Measurements from ENCODE around the gene ACTN1. TPM values are rescaled to one million over a fixed set of nuclear protein-coding genes. Genes with fewer than 3 reads are reported as not detected.

The ACTN1 gene
- total RNA-seq, 4 donors from 2014 or later = 10.0 to 17.3 (median 14.1) TPM

GRCh38 chr14:68834816-68835215 lies 144.3 kb downstream of the ACTN1 start:
- in situ Hi-C loops (cut with MboI; ENCODE audit: low sequenced_read_pairs in 4 of 4) = no loop called here
- TF ChIP-seq, protein P1, sequence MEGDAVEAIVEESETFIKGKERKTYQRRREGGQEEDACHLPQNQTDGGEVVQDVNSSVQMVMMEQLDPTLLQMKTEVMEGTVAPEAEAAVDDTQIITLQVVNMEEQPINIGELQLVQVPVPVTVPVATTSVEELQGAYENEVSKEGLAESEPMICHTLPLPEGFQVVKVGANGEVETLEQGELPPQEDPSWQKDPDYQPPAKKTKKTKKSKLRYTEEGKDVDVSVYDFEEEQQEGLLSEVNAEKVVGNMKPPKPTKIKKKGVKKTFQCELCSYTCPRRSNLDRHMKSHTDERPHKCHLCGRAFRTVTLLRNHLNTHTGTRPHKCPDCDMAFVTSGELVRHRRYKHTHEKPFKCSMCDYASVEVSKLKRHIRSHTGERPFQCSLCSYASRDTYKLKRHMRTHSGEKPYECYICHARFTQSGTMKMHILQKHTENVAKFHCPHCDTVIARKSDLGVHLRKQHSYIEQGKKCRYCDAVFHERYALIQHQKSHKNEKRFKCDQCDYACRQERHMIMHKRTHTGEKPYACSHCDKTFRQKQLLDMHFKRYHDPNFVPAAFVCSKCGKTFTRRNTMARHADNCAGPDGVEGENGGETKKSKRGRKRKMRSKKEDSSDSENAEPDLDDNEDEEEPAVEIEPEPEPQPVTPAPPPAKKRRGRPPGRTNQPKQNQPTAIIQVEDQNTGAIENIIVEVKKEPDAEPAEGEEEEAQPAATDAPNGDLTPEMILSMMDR (IDR thresholded peaks at IDR 0.05 in 4 of 5, conservative IDR thresholded peaks at IDR 0.05 in 1 of 5) = no peak
- no peak for TF ChIP-seq POLR2A (IDR thresholded peaks at IDR 0.05)

GRCh38 chr14:68828698-68829097 lies 150.4 kb downstream of the ACTN1 start:
- TF ChIP-seq POLR2A (IDR thresholded peaks at IDR 0.05) = no peak
- TF ChIP-seq, protein P1 (IDR thresholded peaks at IDR 0.05 in 4 of 5, conservative IDR thresholded peaks at IDR 0.05 in 1 of 5) = no peak
- no peak overlapping the region for H3K4me3 ChIP-seq
- H3K9me3 ChIP-seq = no peaks in the 10 kb centered on the region
- no peaks in the 10 kb centered on the region for H3K27me3 ChIP-seq
- no peak for ATAC-seq
- H3K4me1 ChIP-seq = peaks cover 0 to 5% of the 10 kb centered on the region in 2 donors
- DNase-seq = no peak
- H3K36me3 ChIP-seq = no peaks in the 10 kb centered on the region
- H3K27ac ChIP-seq = no peak overlapping the region
- intact Hi-C loops (cut with DNase I; ENCODE audit: low total_unique reads) = no loop called here
- in situ Hi-C loops (cut with MboI; ENCODE audit: low sequenced_read_pairs in 4 of 4) = loop anchor here (5.0 to 10.0 kb wide), 3 partner anchors 584 to 896 kb away; no protein-coding TSS in a partner anchor

More at GRCh38 chr14:68834816-68835215, 144.3 kb downstream of the ACTN1 start:
- H3K27me3 ChIP-seq = no peaks in the 10 kb centered on the region
- H3K27ac ChIP-seq = no peak overlapping the region
- ATAC-seq = no peak
- no peaks in the 10 kb centered on the region for H3K36me3 ChIP-seq
- no peak overlapping the region for H3K4me3 ChIP-seq
- no peaks in the 10 kb centered on the region for H3K4me1 ChIP-seq
- intact Hi-C loops (cut with DNase I; ENCODE audit: low total_unique reads) = no loop called here
- no peak for DNase-seq
- H3K9me3 ChIP-seq = peaks cover 0 to 7% (median 0%) of the 10 kb centered on the region in 3 donors

GRCh38 chr14:68825729-68826128 lies 153.4 kb downstream of the ACTN1 start:
- Histone ChIP-seq H3K4me1 (peaks cover 0 to 5% of the 10 kb centered on the region in 2 donors), H3K27me3 (no peaks in the 10 kb centered on the region), H3K27ac (no peak overlapping the region), H3K36me3 (no peaks in the 10 kb centered on the region), H3K4me3 (no peak overlapping the region), H3K9me3 (no peaks in the 10 kb centered on the region)
- TF ChIP-seq, protein P1 (IDR thresholded peaks at IDR 0.05 in 4 of 5, conservative IDR thresholded peaks at IDR 0.05 in 1 of 5) = no peak
- no peak for TF ChIP-seq POLR2A (IDR thresholded peaks at IDR 0.05)
- no peak for ATAC-seq
- intact Hi-C loops (cut with DNase I; ENCODE audit: low total_unique reads) = no loop called here
- in situ Hi-C loops (cut with MboI; ENCODE audit: low sequenced_read_pairs in 4 of 4) = loop anchor here (5.0 to 10.0 kb wide), 3 partner anchors 581 to 893 kb away; no protein-coding TSS in a partner anchor
- DNase-seq = no peak

DNA sequence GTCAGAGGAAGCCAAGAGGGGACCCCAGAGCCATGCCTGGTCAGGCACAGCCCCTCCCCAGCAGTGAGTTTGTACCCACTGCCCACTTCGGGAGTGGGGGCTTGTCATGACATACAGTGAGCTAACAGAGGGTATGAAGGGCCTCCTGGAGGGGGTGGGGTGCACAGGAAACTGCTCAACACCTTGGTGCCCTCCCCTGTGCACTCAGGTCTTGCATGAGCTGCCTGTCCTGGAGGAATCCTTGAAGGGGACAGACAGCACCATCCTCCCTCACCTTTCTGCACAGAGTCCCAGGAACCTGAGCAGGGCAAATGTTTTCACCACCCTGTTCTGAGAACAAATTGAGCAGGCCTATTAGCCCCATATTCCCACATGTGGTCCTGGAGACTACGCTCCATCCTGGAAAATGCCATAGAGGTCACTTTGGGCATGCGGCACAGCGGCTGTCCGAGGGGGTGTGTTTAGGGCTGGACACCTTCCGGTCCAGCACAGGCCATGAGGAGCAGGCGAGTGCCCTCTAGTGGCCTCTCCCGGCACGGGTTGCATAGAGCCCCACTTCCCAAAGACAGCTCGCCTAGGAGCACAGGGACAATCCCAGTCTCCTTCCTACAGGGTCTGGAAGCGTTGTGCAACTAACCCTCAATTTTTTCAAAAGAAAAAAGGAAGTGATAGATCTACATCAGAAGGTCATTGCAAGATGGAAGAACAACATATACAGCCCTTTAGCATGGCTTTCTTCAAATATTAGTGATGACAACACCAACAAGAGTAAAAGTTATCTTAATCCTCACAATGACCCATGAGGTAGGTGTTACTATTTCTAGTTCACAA lies 154.4 kb downstream of the ACTN1 start:
- Histone ChIP-seq H3K4me3 (no peak overlapping the region), H3K27me3 (no peaks in the 10 kb centered on the region), H3K36me3 (no peaks in the 10 kb centered on the region), H3K27ac (no peak overlapping the region), H3K4me1 (peaks cover 0 to 5% of the 10 kb centered on the region in 2 donors), H3K9me3 (no peaks in the 10 kb centered on the region)
- peak; percentile 33 to 79 for DNase-seq
- TF ChIP-seq, protein P1 (IDR thresholded peaks at IDR 0.05 in 4 of 5, conservative IDR thresholded peaks at IDR 0.05 in 1 of 5) = peak; percentile 70 to 91 (median 81)
- no peak for TF ChIP-seq POLR2A (IDR thresholded peaks at IDR 0.05)
- intact Hi-C loops (cut with DNase I; ENCODE audit: low total_unique reads) (no loop called here), in situ Hi-C loops (cut with MboI; ENCODE audit: low sequenced_read_pairs in 4 of 4) (loop anchor here (5.0 to 10.0 kb wide), 3 partner anchors 580 to 892 kb away; no protein-coding TSS in a partner anchor)
- ATAC-seq = peak; percentile 81 to 93
